HepG2 (cell line): ENCODE results near the gene PNPLA2. TPM values are rescaled to one million over a fixed set of nuclear protein-coding genes. Genes with fewer than 3 reads are reported as not detected.

Experiments used
- ELF4 ChIP-seq: sonication (generic); formaldehyde crosslinking; IDR thresholded peaks from 2 replicates; pipeline ENCODE4 v1.5.0; 2020; ENCODE audit warnings: missing genetic modification reagents, mild to moderate bottlenecking, moderate library complexity, borderline replicate concordance
- MNT ChIP-seq: fragments of 450-650 bp; IDR thresholded peaks from 2 replicates; pipeline ENCODE4 v1.6.1; 2016
- MXD3 ChIP-seq: IDR thresholded peaks from 2 replicates; pipeline ENCODE4 v1.6.1; 2016; ENCODE audit warnings: mild to moderate bottlenecking, missing biosample characterization, missing genetic modification reagents
- MXD4 ChIP-seq: IDR thresholded peaks from 2 replicates; pipeline ENCODE4 v1.6.1; 2016; ENCODE audit warnings: mild to moderate bottlenecking, missing biosample characterization, missing genetic modification reagents
- SIN3A ChIP-seq: IDR thresholded peaks from 2 replicates; pipeline ENCODE4 v1.6.1; 2011; ENCODE audit warnings: low read depth, mild to moderate bottlenecking, control low read depth, low read length, borderline replicate concordance
- ZHX1 ChIP-seq: sonication (generic); formaldehyde crosslinking; IDR thresholded peaks from 2 replicates; pipeline ENCODE4 v1.8.1; 2022; ENCODE audit warnings: low read depth, mild to moderate bottlenecking, missing genetic modification reagents
- ZNF703 ChIP-seq: sonication (generic); formaldehyde crosslinking; IDR thresholded peaks from 2 replicates; pipeline ENCODE4 v1.5.1; 2020; ENCODE audit warnings: missing genetic modification reagents, mild to moderate bottlenecking, moderate library complexity, borderline replicate concordance
- ZNF746 ChIP-seq: sonication (generic); formaldehyde crosslinking; IDR thresholded peaks from 2 replicates; pipeline ENCODE4 v1.8.0; 2022; ENCODE audit warnings: mild to moderate bottlenecking, missing genetic modification reagents
- polyA plus RNA-seq, 8 experiments: library from polyadenylated mRNA; depleted of rRNA in 3 of 8; stranded (reverse) in 7 of 8; unstranded in 1 of 8; fragments of >200 nt; fragmentation: Illumina TruSeq in 4 of 8; extraction: Trizol in 4 of 8; gene quantifications; 2 replicates each; pipeline versions ENCODE4 v1.2.1 to v1.2.3, GENCODE V29; 2011 to 2016; ENCODE audit warnings: low read depth in 4 of 8, missing spikeins in 1 of 8, mixed read lengths in 1 of 8; ENCODE audit not compliant: insufficient read depth in 1 of 8
- total RNA-seq, 5 experiments: library from RNA; depleted of rRNA; stranded (reverse); fragments of >200 nt; fragmentation: Illumina TruSeq; extraction: Trizol; gene quantifications; 2 replicates each; pipeline ENCODE4 v1.2.3, GENCODE V29; 2016; ENCODE audit warnings: low read depth in 1 of 5

PNPLA2 gene
- total and polyA plus RNA-seq, 2 of the 13 experiments (the other 11 are each of a cell fraction or from before 2014, with no cell fraction given) = 10.5 to 43.2 TPM

GRCh38 chr11:800473-800872, 18.2 kb upstream of the PNPLA2 start (continued):
- TF ChIP-seq ZHX1 (CRISPR knock-in tag) (no peak), ZNF746 (CRISPR knock-in tag) (no peak), SIN3A (no peak), MNT (no peak), ZNF703 (no peak), MXD3 (no peak), MXD4 (CRISPR knock-in tag) (no peak), ELF4 (CRISPR knock-in tag) (no peak)
- TF ChIP-seq, all 625 proteins: peak for 0
